Upper lobe of left lung (tissue), 4 donors: Measurements from ENCODE around the gene POLR1D.

Source experiments
- CTCF ChIP-seq, 6 experiments: fragments of 450-650 bp in 4 of 6; fragments of 200-600 bp in 2 of 6; sonication (generic) in 2 of 6; IDR thresholded peaks; one replicate each; pipeline ENCODE4 v1.5.1; 2016 to 2019; ENCODE audit warnings: antibody characterized with exemption in 6 of 6
- EP300 ChIP-seq, 4 donors: sonication (generic); formaldehyde crosslinking; IDR thresholded peaks; one replicate each; pipeline ENCODE4 v1.5.1; 2017; ENCODE audit warnings: antibody characterized with exemption in 4 of 4, control low read depth in 2 of 4
- POLR2AphosphoS5 ChIP-seq, 2 donors: sonication (generic); formaldehyde crosslinking; IDR thresholded peaks; one replicate each; pipeline ENCODE4 v1.5.1; 2017; ENCODE audit warnings: antibody characterized with exemption in 2 of 2

GRCh38 chr13:27659145-27659865, 37.6 kb downstream of the POLR1D start:
- TF ChIP-seq CTCF (IDR thresholded peaks at IDR 0.05) (no peak), POLR2AphosphoS5 (IDR thresholded peaks at IDR 0.05) (no peak), EP300 (IDR thresholded peaks at IDR 0.05) (no peak)
